ENCODE results near the gene DYSF.

DNA sequence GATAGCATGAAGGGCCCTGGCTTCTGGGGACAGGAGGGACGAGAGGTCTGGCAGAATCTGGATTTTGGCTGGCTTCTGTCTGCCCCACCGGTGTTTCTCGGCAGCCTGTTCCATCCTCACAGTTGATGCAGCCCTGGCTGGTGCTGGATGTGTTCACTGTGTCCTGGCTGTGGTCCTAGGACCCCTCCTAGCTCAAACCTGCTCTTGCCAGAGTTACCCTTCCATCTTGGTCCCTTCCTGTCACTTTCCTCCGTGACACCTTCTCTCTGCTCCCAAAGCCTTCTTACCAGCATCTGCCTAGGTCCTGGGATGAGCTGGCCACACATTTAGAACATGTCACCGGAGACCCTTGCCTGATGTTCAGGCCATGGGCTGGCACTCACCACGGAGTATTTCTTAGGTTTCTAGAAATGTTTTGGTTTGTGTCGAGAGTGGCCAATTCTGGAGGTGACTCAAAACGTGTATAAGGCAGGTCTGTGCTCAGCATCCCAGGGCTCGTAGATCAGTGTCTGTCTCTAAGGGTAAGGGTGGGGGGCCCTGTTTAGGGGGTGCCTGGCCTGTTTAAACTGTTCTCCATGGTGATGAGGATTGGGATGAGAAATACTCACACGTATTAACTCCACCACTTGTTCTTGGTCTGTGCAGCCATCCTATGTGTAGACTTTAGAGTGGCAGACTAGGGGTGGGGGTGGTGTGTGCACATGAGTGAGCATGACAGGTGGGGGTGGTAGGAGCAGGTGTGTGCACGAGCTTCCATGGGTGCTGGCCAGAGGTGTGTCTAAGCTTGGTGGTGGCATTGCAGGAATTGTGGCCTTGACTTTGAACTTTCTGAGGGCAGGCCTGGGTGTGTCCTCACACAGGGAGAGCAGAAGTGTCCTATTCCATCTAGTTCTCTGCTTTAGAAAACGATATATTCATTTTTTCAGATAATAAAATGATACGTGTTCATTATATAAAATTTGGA is 162.7 kb downstream of the DYSF start:
- TF ChIP-seq, protein P1, sequence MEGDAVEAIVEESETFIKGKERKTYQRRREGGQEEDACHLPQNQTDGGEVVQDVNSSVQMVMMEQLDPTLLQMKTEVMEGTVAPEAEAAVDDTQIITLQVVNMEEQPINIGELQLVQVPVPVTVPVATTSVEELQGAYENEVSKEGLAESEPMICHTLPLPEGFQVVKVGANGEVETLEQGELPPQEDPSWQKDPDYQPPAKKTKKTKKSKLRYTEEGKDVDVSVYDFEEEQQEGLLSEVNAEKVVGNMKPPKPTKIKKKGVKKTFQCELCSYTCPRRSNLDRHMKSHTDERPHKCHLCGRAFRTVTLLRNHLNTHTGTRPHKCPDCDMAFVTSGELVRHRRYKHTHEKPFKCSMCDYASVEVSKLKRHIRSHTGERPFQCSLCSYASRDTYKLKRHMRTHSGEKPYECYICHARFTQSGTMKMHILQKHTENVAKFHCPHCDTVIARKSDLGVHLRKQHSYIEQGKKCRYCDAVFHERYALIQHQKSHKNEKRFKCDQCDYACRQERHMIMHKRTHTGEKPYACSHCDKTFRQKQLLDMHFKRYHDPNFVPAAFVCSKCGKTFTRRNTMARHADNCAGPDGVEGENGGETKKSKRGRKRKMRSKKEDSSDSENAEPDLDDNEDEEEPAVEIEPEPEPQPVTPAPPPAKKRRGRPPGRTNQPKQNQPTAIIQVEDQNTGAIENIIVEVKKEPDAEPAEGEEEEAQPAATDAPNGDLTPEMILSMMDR (IDR thresholded peaks at IDR 0.05; ENCODE audit: low read length) = no peak
- TF ChIP-seq EZH2phosphoT487 (IDR thresholded peaks at IDR 0.05; ENCODE audit: low read length) (no peak), EZH2 (optimal IDR thresholded peaks at IDR 0.05; ENCODE audit: low read depth, low read length) (no peak)
